Erythroblast (primary cell): ENCODE data around the gene ATG4D.
"Not testable (repeated sequence)": the region's sequence is repeated elsewhere in the genome, so short reads cannot be mapped to it uniquely, and the experiment has no call there.

Experiments used
- DNase-seq, 2 experiments: peaks; one replicate each; lab custom pipeline; 2025; lab: John Stamatoyannopoulos, UW
- GATA1 ChIP-seq: IDR thresholded peaks from 2 replicates; pipeline ENCODE4 v1.6.1; 2011; ENCODE audit warnings: low read depth, mild to moderate bottlenecking, control low read depth, low read length, moderate library complexity
- POLR2A ChIP-seq: IDR thresholded peaks from 2 replicates; pipeline ENCODE4 v1.6.1; 2011; ENCODE audit warnings: mild to moderate bottlenecking, low read length

The ATG4D gene

GRCh38 chr19:10567656-10568055 is 24.0 kb downstream of the ATG4D start:
- no peak for DNase-seq
- TF ChIP-seq GATA1 (no peak), POLR2A (no peak)

GRCh38 chr19:10568062-10568825 is 24.5 kb downstream of the ATG4D start:
- peak; percentile 84 to 89 for DNase-seq
- no peak for TF ChIP-seq GATA1
- no peak for TF ChIP-seq POLR2A

- DNase-seq, result peak; percentile 100
- TF ChIP-seq POLR2A, result peak; percentile 72
- no peak for TF ChIP-seq GATA1
Observed at GRCh38 chr19:10568826-10569651, 25.3 kb downstream of the ATG4D start, which contains the start of gene CDKN2D. Gene CDKN2D, minus strand, starts transcription at chr19:10568979. Its CDS starts 326 bp downstream, at chr19:10568653.

GRCh38 chr19:10573793-10574192 is 30.1 kb downstream of the ATG4D start:
- DNase-seq, result not testable (repeated sequence)

- no peak for TF ChIP-seq GATA1
- TF ChIP-seq POLR2A, result no peak
Observed at GRCh38 chr19:10574462-10574861, 30.8 kb downstream of the ATG4D start.

GRCh38 chr19:10575011-10575716 is 31.5 kb downstream of the ATG4D start:
- no peak for DNase-seq
- TF ChIP-seq GATA1, result no peak
- TF ChIP-seq POLR2A, result no peak

More at GRCh38 chr19:10574462-10574861, 30.8 kb downstream of the ATG4D start:
- DNase-seq, result no peak

- TF ChIP-seq POLR2A (no peak), GATA1 (no peak)
Observed at GRCh38 chr19:10577951-10578350, 34.2 kb downstream of the ATG4D start.

GRCh38 chr19:10580979-10581631 is 37.4 kb downstream of the ATG4D start:
- DNase-seq, result peak; percentile 94 to 96

More at GRCh38 chr19:10577951-10578350, 34.2 kb downstream of the ATG4D start:
- no peak for DNase-seq

GRCh38 chr19:10582091-10582490 is 38.4 kb downstream of the ATG4D start:
- TF ChIP-seq GATA1, result no peak
- no peak for TF ChIP-seq POLR2A
- no peak for DNase-seq

More at GRCh38 chr19:10580979-10581631, 37.4 kb downstream of the ATG4D start:
- TF ChIP-seq GATA1, result no peak
- TF ChIP-seq POLR2A, result no peak

GRCh38 chr19:10583036-10583776 is 39.5 kb downstream of the ATG4D start:
- no peak for TF ChIP-seq POLR2A
- no peak for TF ChIP-seq GATA1
- no peak for DNase-seq

- no peak for DNase-seq
- TF ChIP-seq POLR2A, result no peak
- TF ChIP-seq GATA1, result no peak
Observed at GRCh38 chr19:10586396-10586795, 42.7 kb downstream of the ATG4D start.

GRCh38 chr19:10587022-10587838 is 43.5 kb downstream of the ATG4D start, which contains the start of gene AP1M2:
Gene AP1M2, minus strand, starts transcription at chr19:10587312. Its CDS starts 81 bp downstream, at chr19:10587231.
- DNase-seq, result no peak

More at GRCh38 chr19:10587022-10587838, 43.5 kb downstream of the ATG4D start, which contains the start of gene AP1M2:
- no peak for TF ChIP-seq POLR2A
- TF ChIP-seq GATA1, result no peak
